Activated naive CD4-positive, alpha-beta T cell treated with anti-CD3 and anti-CD28 coated beads, Interleukin-2, amount 10 ng/mL, durations not matched to agents 7 days and 5 days (primary cell): ENCODE measurements around the gene MESP2.

ENCODE experiments used
- CTCF ChIA-PET: fragments of 350-600 bp; sonication (Branson Sonifier 250); formaldehyde crosslinking; loops from one replicate; lab custom pipeline; 2021; ENCODE audit warnings: antibody characterized with exemption; lab: Charles Lee
- DNase-seq: peaks from one replicate; pipeline ENCODE4 v3.0.0-alpha.2; 2020
- H3K27ac Mint-ChIP-seq: one replicate; pipeline ENCODE4 v1.8.0; 2021; ENCODE audit warnings: mild to moderate bottlenecking, moderate library complexity, mixed read lengths
- H3K27me3 Mint-ChIP-seq: one replicate; pipeline ENCODE4 v1.8.0; 2021; ENCODE audit warnings: mild to moderate bottlenecking, mixed read lengths
- H3K36me3 Mint-ChIP-seq: one replicate; pipeline ENCODE4 v1.8.0; 2021; ENCODE audit warnings: mixed read lengths
- H3K4me1 Mint-ChIP-seq: one replicate; pipeline ENCODE4 v1.8.0; 2021; ENCODE audit warnings: mixed read lengths
- H3K4me3 Mint-ChIP-seq: one replicate; pipeline ENCODE4 v1.8.0; 2021; ENCODE audit warnings: mild to moderate bottlenecking, moderate library complexity, mixed read lengths
- H3K9me3 Mint-ChIP-seq: one replicate; pipeline ENCODE4 v1.8.0; 2021; ENCODE audit warnings: mixed read lengths

The MESP2 gene, protein sequence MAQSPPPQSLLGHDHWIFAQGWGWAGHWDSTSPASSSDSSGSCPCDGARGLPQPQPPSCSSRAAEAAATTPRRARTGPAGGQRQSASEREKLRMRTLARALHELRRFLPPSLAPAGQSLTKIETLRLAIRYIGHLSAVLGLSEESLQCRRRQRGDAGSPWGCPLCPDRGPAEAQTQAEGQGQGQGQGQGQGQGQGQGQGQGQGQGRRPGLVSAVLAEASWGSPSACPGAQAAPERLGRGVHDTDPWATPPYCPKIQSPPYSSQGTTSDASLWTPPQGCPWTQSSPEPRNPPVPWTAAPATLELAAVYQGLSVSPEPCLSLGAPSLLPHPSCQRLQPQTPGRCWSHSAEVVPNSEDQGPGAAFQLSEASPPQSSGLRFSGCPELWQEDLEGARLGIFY

DNA sequence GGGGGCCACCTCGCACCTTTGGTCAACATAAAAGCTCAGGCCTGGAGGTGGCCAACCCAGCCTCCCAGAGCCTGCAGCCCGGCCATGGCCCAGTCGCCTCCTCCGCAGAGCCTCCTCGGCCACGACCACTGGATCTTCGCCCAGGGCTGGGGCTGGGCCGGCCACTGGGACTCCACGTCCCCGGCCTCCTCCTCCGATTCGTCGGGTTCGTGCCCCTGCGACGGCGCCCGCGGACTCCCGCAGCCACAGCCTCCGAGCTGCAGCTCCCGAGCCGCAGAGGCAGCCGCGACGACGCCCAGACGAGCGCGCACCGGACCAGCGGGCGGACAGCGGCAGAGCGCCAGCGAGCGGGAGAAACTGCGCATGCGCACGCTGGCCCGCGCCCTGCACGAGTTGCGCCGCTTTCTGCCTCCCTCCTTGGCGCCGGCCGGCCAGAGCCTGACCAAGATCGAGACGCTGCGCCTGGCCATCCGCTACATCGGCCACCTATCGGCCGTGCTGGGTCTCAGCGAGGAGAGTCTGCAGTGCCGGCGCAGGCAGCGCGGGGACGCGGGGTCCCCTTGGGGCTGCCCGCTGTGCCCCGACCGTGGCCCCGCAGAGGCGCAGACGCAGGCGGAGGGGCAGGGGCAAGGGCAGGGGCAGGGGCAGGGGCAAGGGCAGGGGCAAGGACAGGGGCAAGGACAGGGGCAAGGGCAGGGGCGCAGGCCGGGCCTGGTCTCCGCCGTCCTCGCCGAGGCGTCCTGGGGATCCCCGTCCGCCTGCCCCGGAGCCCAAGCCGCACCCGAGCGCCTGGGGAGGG is at the start of gene MESP2:
MESP2 (plus strand) TSS at position 59 of the 799 bp plus-strand sequence; CDS start at position 85, 26 bp downstream.
- Mint-ChIP-seq H3K9me3 (no peaks in the 10 kb centered on the region), H3K27me3 (peaks cover 61% of the 10 kb centered on the region), H3K4me1 (peaks cover 10% of the 10 kb centered on the region), H3K27ac (no peak within 1 kb of the TSS), H3K4me3 (peak within 1 kb of the TSS; percentile 56), H3K36me3 (no peaks in the 10 kb centered on the region)
- CTCF ChIA-PET: interaction anchor here (2.2 kb wide), 1 partner anchor 16 kb away, joined by 7 read pairs; no protein-coding TSS in a partner anchor
- DNase-seq: peak; percentile 62

DNA sequence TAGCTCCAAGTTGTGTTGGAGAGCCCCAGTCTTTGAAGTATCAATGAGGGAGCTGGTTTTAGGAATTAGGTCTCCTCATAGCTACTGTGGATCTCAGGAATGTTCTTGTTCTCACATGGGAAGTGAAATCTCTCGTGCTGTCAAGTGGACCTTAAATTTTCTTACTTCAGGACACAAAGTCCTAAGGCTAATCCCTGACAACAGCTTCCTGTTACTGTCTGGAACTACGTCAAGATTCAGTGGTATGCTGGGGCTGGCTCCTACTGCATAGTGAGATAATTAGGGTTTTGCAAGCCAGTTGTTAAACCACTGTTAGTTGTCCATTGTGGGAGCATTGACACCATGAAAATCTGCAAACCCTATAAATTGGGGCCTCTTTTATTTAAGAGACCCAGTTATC is 47.9 kb upstream of the MESP2 start:
- DNase-seq: no peak
- H3K9me3 Mint-ChIP-seq: peaks cover 3% of the 10 kb centered on the region
- no peaks in the 10 kb centered on the region for H3K4me1 Mint-ChIP-seq
- H3K36me3 Mint-ChIP-seq: no peaks in the 10 kb centered on the region
- H3K27me3 Mint-ChIP-seq: peaks cover 23% of the 10 kb centered on the region
- CTCF ChIA-PET: no interaction called here
- H3K4me3 Mint-ChIP-seq: no peak overlapping the region
- no peak overlapping the region for H3K27ac Mint-ChIP-seq

DNA sequence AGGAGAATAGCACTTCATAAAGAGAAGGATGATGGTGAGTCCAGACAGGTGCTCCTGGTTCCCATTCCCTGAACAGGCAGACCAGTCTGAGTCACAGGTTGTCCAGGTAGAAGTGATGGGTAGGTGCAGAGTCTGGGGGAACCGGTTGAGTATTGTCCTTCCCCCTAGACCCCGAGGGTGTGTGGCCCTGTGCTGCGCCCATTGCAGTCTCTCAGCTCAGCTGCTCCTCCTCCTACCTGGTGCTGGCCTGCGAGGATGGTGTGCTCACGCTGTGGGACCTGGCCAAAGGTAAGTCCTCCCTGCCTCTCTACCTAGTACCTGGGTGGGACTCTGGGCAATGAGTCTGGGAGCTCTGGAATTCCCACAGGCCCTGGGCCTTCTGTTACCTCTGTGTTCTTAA is 44.9 kb upstream of the MESP2 start:
- CTCF ChIA-PET: no interaction called here
- Mint-ChIP-seq H3K36me3 (no peaks in the 10 kb centered on the region), H3K4me1 (no peaks in the 10 kb centered on the region), H3K27ac (no peak overlapping the region), H3K4me3 (no peak overlapping the region), H3K9me3 (no peaks in the 10 kb centered on the region), H3K27me3 (peaks cover 39% of the 10 kb centered on the region)
- DNase-seq: no peak

DNA sequence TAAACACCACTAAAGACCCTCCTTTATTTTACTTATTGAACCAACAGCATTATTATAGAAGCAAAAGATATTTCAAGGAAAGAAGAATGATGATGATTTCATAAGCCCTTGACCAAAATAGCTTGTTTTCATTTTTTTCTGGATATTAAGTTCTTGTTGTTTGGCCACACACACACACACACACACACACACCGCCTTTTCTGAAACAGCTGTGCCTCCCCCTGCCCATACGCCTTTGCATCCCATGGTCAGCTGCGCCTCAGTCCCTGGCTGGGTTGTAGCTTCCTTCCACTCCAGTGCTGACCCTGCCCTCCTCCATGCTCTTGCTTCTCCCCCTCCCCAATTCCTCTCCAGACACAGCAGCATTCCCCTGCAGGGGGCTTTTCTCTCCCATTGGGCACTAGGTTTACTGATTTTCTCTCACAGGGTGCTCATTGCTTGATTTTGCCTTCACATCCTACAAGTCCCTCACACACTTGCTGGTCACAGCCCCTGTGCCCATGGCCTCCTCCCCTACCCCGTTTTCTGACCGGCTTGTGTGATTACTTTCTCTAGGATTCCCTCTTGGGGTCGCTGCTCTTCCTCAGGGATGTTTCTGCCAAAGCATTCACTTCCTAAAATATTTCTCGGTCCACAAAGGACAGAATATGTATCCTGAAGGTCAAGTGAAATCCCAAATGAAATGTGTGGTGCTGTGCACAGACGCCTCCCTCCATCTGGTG is 43.5 kb upstream of the MESP2 start:
- Mint-ChIP-seq H3K27me3 (peaks cover 41% of the 10 kb centered on the region), H3K4me3 (no peak overlapping the region), H3K4me1 (no peaks in the 10 kb centered on the region), H3K27ac (no peak overlapping the region), H3K36me3 (no peaks in the 10 kb centered on the region), H3K9me3 (no peaks in the 10 kb centered on the region)
- DNase-seq: no peak
- CTCF ChIA-PET: interaction anchor here (1.2 kb wide), 2 partner anchors 28 to 57 kb away, joined by 3 read pairs; no protein-coding TSS in a partner anchor

DNA sequence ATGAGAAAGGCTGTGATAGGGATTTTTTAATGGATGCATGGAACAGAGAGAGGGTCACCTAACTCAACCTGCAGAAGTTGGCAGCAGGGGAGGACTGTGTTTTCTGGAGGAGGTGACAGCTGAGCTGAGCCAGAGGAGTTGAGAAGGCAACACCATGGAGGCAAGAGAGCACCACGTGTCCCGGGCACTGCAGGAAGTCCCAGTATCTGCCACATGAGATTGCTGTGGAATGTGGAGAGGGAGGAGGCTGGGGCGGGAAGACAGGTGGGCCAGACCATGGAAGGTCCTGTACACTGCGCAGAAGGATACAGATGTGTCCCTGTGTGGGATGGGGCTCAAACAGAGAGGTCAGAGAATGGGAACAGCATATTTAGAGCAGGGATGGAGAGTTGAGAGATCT is 40.4 kb upstream of the MESP2 start:
- peaks cover 46% of the 10 kb centered on the region for H3K27me3 Mint-ChIP-seq
- no peaks in the 10 kb centered on the region for H3K9me3 Mint-ChIP-seq
- no peak for DNase-seq
- CTCF ChIA-PET: no interaction called here
- no peak overlapping the region for H3K4me3 Mint-ChIP-seq
- H3K36me3 Mint-ChIP-seq: no peaks in the 10 kb centered on the region
- H3K27ac Mint-ChIP-seq: no peak overlapping the region
- peaks cover 2% of the 10 kb centered on the region for H3K4me1 Mint-ChIP-seq

DNA sequence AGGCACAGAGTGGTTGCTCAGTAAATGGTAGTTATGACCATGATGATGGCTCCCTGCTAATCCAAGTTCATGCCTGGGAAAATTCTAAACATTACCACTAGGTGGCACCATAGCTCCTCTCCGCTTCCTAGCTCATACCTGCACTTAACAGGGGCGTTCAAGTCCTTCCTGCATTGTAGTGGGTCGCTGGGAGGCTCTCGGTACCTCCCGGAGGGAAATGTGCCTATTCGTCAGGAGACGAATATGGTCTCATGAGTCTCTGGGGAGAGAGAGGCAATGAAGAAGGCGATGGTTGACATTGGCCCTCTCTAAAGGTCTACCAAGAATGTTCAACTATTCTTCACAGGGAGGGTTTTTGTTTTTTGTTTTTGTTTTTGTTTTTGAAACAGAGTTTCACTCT is 36.0 kb upstream of the MESP2 start:
- H3K27me3 Mint-ChIP-seq: peaks cover 42% of the 10 kb centered on the region
- no peaks in the 10 kb centered on the region for H3K9me3 Mint-ChIP-seq
- no peak overlapping the region for H3K4me3 Mint-ChIP-seq
- DNase-seq: peak; percentile 70
- H3K27ac Mint-ChIP-seq: no peak overlapping the region
- no peaks in the 10 kb centered on the region for H3K36me3 Mint-ChIP-seq
- CTCF ChIA-PET: interaction anchor here (0.7 to 2.1 kb wide), 13 partner anchors 9 to 335 kb away, joined by 3 to 28 read pairs (median 5); partner anchors contain the start of gene MESP1
- H3K4me1 Mint-ChIP-seq: peaks cover 2% of the 10 kb centered on the region

DNA sequence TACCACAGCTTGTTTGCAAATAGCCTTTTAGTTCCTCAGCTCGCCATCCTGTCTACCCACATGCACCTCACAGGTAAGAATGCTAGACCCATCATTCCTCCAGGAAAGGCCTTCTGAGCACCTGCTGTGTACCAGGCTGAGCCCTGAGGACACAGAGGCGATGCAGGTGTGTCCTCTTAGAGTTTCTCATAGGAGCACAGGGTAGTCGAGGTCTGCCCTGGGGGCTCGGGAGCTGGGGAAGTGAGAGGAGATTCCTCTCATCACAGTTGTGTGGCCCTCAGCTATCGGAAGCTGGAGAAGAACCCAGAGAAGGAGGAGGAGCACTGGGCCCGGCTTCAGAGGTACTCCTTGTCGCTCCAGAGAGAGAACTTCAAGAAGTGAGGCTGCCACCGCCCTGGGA is 33.1 kb upstream of the MESP2 start:
- DNase-seq: no peak
- CTCF ChIA-PET: interaction anchor here (1.0 to 1.2 kb wide), 2 partner anchors 19 to 132 kb away, joined by 3 to 9 read pairs; no protein-coding TSS in a partner anchor

DNA sequence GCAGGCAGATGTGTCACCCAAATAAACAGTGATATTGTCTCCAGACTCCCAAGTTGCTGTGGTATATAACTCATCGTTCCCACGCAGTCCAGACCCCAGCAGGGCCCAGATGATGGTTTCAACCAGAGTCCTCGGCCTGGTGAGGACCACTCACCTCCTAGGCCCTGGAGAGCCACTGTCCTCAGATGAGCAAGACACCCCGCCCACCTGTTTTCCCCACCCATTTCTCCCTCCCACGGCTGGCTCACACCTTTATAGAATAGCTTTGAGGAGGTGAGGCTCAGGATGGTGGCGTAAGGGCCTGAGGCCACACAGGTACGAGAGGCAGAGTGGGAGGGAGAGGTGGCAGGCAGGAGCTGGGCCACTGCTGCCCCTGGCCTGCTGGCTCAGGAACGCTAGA is 32.5 kb upstream of the MESP2 start:
- no peak for DNase-seq

More for the DNA sequence above, 33.1 kb upstream of the MESP2 start:
- Mint-ChIP-seq H3K9me3 (no peaks in the 10 kb centered on the region), H3K27me3 (peaks cover 21% of the 10 kb centered on the region), H3K4me3 (no peak overlapping the region), H3K27ac (no peak overlapping the region), H3K4me1 (peaks cover 2% of the 10 kb centered on the region), H3K36me3 (no peaks in the 10 kb centered on the region)

DNA sequence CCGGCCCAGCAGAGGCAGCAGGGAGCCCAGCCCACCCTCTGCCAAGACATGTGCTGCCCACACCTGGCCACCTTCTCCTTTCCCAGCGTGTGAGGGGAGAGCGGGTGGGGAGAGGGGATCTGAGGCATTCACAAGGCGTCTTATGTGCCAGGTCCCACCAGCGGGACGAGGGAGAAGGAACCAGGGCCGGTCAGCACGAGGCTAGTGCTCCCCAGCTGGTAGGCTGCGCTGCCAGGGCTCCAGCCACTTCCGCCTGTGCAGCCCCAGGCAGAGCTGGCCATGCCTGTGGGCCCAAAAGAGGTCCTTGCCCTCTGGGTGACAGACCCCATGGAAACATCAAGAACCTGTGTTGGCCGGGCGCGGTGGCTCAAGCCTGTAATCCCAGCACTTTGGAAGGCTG is 31.0 kb upstream of the MESP2 start:
- Mint-ChIP-seq H3K27me3 (peaks cover 38% of the 10 kb centered on the region), H3K9me3 (no peaks in the 10 kb centered on the region), H3K4me1 (peaks cover 7% of the 10 kb centered on the region), H3K36me3 (no peaks in the 10 kb centered on the region), H3K27ac (no peak overlapping the region), H3K4me3 (no peak overlapping the region)
- DNase-seq: no peak
- CTCF ChIA-PET: no interaction called here

More for the DNA sequence above, 32.5 kb upstream of the MESP2 start:
- H3K36me3 Mint-ChIP-seq: no peaks in the 10 kb centered on the region
- H3K27ac Mint-ChIP-seq: no peak overlapping the region
- no peaks in the 10 kb centered on the region for H3K9me3 Mint-ChIP-seq
- peaks cover 24% of the 10 kb centered on the region for H3K27me3 Mint-ChIP-seq
- CTCF ChIA-PET: interaction anchor here (1.2 kb wide), 1 partner anchor 131 kb away, joined by 9 read pairs; no protein-coding TSS in a partner anchor
- H3K4me1 Mint-ChIP-seq: peaks cover 2% of the 10 kb centered on the region
- H3K4me3 Mint-ChIP-seq: no peak overlapping the region

DNA sequence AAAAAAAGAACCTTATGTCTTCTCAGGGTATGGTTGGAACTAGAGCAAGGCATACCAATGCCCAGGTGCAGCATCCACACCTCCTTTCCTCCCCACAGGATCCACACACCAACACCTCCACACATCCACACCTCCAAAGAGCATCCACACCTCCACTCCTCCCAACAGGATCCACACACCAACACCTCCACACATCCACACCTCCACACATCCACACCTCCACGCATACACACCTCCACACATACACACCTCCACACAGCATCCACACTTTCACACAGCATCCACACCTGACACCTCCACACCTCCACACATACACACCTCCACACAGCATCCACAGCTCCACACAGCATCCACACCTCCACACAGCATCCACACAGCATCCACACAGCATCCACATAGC is 30.4 kb upstream of the MESP2 start:
- H3K4me1 Mint-ChIP-seq: peaks cover 6% of the 10 kb centered on the region
- H3K9me3 Mint-ChIP-seq: no peaks in the 10 kb centered on the region
- no peak overlapping the region for H3K4me3 Mint-ChIP-seq
- H3K27ac Mint-ChIP-seq: no peak overlapping the region
- CTCF ChIA-PET: no interaction called here
- H3K27me3 Mint-ChIP-seq: peaks cover 38% of the 10 kb centered on the region
- H3K36me3 Mint-ChIP-seq: no peaks in the 10 kb centered on the region
- no peak for DNase-seq

DNA sequence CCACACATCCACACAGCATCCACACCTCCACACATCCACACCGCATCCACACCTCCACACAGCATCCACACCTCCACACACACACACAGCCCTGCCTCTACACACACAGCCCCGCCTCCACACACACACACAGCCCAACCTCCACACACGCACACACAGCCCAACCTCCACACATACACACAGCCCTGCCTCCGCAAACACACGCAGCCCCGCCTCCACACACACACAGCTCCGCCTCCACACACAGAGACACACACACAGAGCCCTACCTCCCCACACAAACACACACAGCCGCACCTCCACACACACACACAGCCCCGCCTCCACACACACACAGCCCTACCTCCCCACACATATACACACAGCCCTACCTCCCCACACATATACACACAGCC is 29.7 kb upstream of the MESP2 start:
- Mint-ChIP-seq H3K9me3 (no peaks in the 10 kb centered on the region), H3K4me1 (peaks cover 6% of the 10 kb centered on the region), H3K27ac (no peak overlapping the region), H3K4me3 (no peak overlapping the region), H3K27me3 (peaks cover 39% of the 10 kb centered on the region), H3K36me3 (no peaks in the 10 kb centered on the region)
- CTCF ChIA-PET: no interaction called here
- DNase-seq: no peak

DNA sequence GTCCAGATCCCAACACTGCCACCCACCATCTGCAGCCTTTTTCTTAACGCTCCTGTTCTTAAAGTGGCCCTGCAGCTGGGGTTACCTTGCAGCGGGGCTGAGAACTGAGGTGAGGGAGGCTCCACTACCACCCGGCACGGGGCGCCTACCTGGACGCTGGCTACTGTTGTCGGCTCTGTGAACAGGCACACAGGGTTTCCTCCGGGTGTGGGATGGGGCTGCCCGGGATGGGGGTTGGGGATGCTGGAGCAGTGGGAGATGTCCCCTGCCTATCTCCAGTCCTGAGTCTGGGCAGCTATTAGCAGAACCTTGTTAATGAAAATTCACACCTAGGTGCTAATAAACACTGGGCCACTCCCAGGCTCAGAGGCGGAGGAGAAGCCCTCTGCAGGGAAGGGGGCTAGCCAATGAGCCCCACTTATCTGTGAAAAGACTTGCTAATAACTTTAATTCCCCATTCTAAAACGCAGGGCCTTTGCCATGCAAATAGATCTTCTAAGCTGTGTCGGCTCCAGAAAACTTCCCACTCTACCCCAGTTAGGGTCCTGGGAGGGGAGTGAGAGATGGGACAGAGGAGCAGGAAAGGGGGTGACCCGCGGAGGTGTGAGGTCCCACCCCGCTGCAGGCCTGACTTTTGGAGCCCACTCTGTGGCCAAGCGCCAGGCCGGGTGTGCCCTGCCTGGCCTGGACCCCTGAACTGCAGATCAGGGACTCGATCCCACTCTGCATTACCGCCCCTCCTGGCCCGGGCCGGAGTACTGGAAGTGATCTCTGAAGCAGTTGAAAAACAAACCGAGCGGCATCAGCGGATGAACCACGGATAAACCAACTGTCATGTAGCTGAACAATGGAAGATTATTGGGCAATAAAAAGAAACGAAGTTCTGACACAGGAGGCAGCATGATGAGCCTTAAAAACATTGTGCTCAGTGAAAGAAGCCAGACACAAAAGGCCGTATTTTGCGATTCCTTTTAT is 28.1 kb upstream of the MESP2 start:
- Mint-ChIP-seq H3K36me3 (no peaks in the 10 kb centered on the region), H3K4me1 (peaks cover 6% of the 10 kb centered on the region), H3K27ac (no peak overlapping the region), H3K27me3 (peaks cover 51% of the 10 kb centered on the region), H3K4me3 (no peak overlapping the region), H3K9me3 (no peaks in the 10 kb centered on the region)
- CTCF ChIA-PET: interaction anchor here (1.2 kb wide), 1 partner anchor 13 kb away, joined by 4 read pairs; no protein-coding TSS in a partner anchor
- no peak for DNase-seq

DNA sequence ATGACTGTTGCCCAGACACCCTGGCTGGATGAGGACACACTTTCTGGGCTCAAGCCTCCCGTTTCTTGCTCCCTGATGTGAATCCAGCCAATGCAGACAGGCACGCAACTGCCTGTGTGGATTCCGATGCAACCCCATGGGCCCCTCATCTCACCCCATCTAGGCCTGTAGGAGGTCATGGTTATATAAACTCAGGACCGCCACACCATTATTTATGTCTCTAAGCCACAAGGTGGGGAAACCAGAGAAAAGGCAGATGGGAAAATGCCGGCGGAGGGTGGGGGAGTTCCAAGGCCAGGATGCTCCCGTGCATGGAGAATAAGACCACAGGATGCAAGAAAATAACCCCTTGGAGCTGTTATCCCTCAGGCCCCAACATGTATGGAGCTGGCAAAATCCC is 27.1 kb upstream of the MESP2 start:
- Mint-ChIP-seq H3K27ac (no peak overlapping the region), H3K4me1 (peaks cover 6% of the 10 kb centered on the region), H3K4me3 (no peak overlapping the region), H3K27me3 (peaks cover 55% of the 10 kb centered on the region), H3K36me3 (no peaks in the 10 kb centered on the region), H3K9me3 (no peaks in the 10 kb centered on the region)
- CTCF ChIA-PET: interaction anchor here (1.2 to 1.3 kb wide), 2 partner anchors 9 to 12 kb away, joined by 4 to 8 read pairs; no protein-coding TSS in a partner anchor
- no peak for DNase-seq
